Stimulated activated memory B cell treated with anti-CD40 and anti-IgM and Interleukin-4, amounts not matched to agents 10 μg/mL and 1 μg/mL and 100 μg/mL, for 72 hours (primary cell): ENCODE results near the gene DNAJB4.
A peak's percentile ranks its signal among the peaks of the same experiment; 100 is the strongest.

Source experiments
- ATAC-seq: fragments of 150-1000 bp; cut with Tn5 transposase; 2 replicates; pipeline ENCODE4 v1.10.0; 2021
- H3K27ac Mint-ChIP-seq: one replicate; pipeline ENCODE4 v1.8.0; 2022; ENCODE audit warnings: mild to moderate bottlenecking, mixed read lengths
- H3K27me3 Mint-ChIP-seq: one replicate; pipeline ENCODE4 v1.8.0; 2022; ENCODE audit warnings: mixed read lengths
- H3K36me3 Mint-ChIP-seq: one replicate; pipeline ENCODE4 v1.8.0; 2022; ENCODE audit warnings: mixed read lengths
- H3K4me1 Mint-ChIP-seq: one replicate; pipeline ENCODE4 v1.8.0; 2022; ENCODE audit warnings: mixed read lengths
- H3K4me3 Mint-ChIP-seq: one replicate; pipeline ENCODE4 v1.8.0; 2022; ENCODE audit warnings: mild to moderate bottlenecking, moderate library complexity, mixed read lengths
- H3K9me3 Mint-ChIP-seq: one replicate; pipeline ENCODE4 v1.8.0; 2022; ENCODE audit warnings: mixed read lengths

The DNAJB4 gene

GRCh38 chr1:78004719-78005447, at the start of gene DNAJB4:
DNAJB4 (plus strand) TSS chr1:78004939; CDS start chr1:78005111, 172 bp downstream.
- H3K4me1 Mint-ChIP-seq: peaks cover 47% of the 10 kb centered on the region
- H3K9me3 Mint-ChIP-seq: no peaks in the 10 kb centered on the region
- H3K27ac Mint-ChIP-seq: peak within 1 kb of the TSS; percentile 92
- no peaks in the 10 kb centered on the region for H3K36me3 Mint-ChIP-seq
- peak; percentile 100 for ATAC-seq
- peak within 1 kb of the TSS; percentile 86 for H3K4me3 Mint-ChIP-seq
- H3K27me3 Mint-ChIP-seq: no peaks in the 10 kb centered on the region

DNA sequence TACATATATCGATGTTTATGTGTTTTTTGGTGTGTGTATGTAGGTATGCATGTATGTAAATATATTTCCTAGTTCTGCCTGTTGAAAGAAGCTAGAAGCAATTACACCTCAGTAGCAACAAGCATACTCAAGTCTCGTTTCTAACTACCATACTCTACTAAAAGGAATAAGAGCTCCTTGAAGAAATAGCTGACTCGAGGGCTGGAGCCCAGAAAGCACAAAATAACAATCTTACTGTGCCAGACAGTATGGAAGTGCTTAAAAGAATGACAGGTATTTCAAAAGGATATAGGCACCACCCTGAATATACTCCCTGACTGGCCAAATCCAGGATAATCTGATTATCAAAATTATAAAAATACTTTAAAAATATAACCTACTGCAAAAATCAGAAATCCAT, 49.0 kb upstream of the DNAJB4 start:
- no peak overlapping the region for H3K4me3 Mint-ChIP-seq
- peaks cover 25% of the 10 kb centered on the region for H3K4me1 Mint-ChIP-seq
- no peaks in the 10 kb centered on the region for H3K9me3 Mint-ChIP-seq
- H3K27me3 Mint-ChIP-seq: no peaks in the 10 kb centered on the region
- H3K27ac Mint-ChIP-seq: no peak overlapping the region
- ATAC-seq: no peak
- H3K36me3 Mint-ChIP-seq: peaks cover 63% of the 10 kb centered on the region

DNA sequence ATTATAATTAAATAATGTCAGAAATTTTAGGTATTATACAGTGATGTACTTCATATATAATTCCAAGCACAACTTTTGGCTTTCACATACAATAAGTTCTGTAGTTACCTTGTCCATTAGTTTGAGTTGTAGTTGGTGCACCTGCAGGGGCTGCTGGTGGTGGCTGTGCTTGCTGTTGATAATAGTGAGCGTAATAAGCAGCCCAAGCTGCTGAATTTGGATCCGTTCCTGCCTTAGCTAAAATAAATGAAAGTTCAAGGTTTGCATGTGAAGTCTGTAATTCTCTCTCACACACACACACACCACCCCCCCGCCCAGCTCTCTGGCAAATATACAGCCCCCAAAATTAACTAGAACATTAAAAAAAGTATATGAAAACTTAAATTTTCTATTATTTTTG, 48.3 kb upstream of the DNAJB4 start:
- no peak overlapping the region for H3K27ac Mint-ChIP-seq
- H3K27me3 Mint-ChIP-seq: no peaks in the 10 kb centered on the region
- peaks cover 67% of the 10 kb centered on the region for H3K36me3 Mint-ChIP-seq
- H3K4me3 Mint-ChIP-seq: no peak overlapping the region
- H3K9me3 Mint-ChIP-seq: no peaks in the 10 kb centered on the region
- no peak for ATAC-seq
- peaks cover 21% of the 10 kb centered on the region for H3K4me1 Mint-ChIP-seq

GRCh38 chr1:77958391-77958790, 46.3 kb upstream of the DNAJB4 start:
- peak overlapping the region; percentile 13 for H3K27ac Mint-ChIP-seq

GRCh38 chr1:77958850-77959249, 45.9 kb upstream of the DNAJB4 start:
- no peaks in the 10 kb centered on the region for H3K9me3 Mint-ChIP-seq
- H3K4me3 Mint-ChIP-seq: no peak overlapping the region
- H3K27ac Mint-ChIP-seq: peak overlapping the region; percentile 13
- H3K27me3 Mint-ChIP-seq: no peaks in the 10 kb centered on the region
- peaks cover 16% of the 10 kb centered on the region for H3K4me1 Mint-ChIP-seq
- H3K36me3 Mint-ChIP-seq: peaks cover 68% of the 10 kb centered on the region
- ATAC-seq: no peak

More at GRCh38 chr1:77958391-77958790, 46.3 kb upstream of the DNAJB4 start:
- H3K4me3 Mint-ChIP-seq: no peak overlapping the region
- no peaks in the 10 kb centered on the region for H3K9me3 Mint-ChIP-seq
- peaks cover 16% of the 10 kb centered on the region for H3K4me1 Mint-ChIP-seq
- peaks cover 67% of the 10 kb centered on the region for H3K36me3 Mint-ChIP-seq
- ATAC-seq: no peak
- H3K27me3 Mint-ChIP-seq: no peaks in the 10 kb centered on the region

- Mint-ChIP-seq H3K36me3 (peaks cover 85% of the 10 kb centered on the region), H3K4me3 (no peak overlapping the region), H3K4me1 (peaks cover 16% of the 10 kb centered on the region), H3K27me3 (no peaks in the 10 kb centered on the region), H3K27ac (no peak overlapping the region), H3K9me3 (no peaks in the 10 kb centered on the region)
- no peak for ATAC-seq
These were observed 43.3 kb upstream of the DNAJB4 start for GRCh38 chr1:77961392-77961791.

DNA sequence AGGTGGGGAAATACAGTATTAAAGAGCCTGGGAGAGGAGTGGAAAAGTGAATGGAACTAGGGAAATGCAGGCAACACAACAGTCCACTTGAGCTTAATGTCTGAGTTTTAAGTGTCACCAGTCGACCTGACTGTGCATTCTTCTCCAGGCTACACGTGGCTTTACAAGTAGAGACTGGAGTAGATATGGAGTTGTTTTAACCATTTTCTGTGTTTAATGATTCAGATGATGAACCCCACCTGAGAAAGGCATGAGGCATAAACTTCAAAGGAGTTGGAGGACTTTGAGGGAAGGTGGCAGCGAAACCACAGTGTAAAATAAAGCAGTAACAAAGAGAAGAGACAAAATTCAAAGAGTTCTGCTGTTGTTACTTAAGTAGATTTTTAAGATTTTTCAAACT, 38.4 kb upstream of the DNAJB4 start:
- Mint-ChIP-seq H3K4me3 (no peak overlapping the region), H3K4me1 (peaks cover 22% of the 10 kb centered on the region), H3K36me3 (peaks cover 68% of the 10 kb centered on the region), H3K27me3 (no peaks in the 10 kb centered on the region), H3K27ac (no peak overlapping the region), H3K9me3 (no peaks in the 10 kb centered on the region)
- no peak for ATAC-seq

DNA sequence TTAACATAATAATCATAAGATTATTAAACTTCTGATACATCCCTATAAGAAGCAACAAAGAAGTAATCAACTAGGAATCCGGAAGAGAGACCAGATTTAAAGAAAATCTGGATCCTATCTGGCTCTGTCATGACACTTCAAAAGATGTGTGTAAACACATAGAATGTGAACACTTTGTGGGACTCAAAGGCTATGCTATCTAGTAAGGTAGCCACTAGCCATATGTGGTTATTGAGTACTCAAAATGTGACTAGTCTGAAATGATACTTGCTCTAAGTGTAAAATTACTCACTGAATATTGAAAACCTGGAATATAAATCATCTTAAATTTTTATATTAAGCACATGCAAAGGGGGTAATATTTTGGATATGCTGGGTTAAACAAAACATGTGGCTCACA, 34.5 kb upstream of the DNAJB4 start:
- Mint-ChIP-seq H3K4me1 (peaks cover 37% of the 10 kb centered on the region), H3K4me3 (no peak overlapping the region), H3K27ac (no peak overlapping the region), H3K27me3 (no peaks in the 10 kb centered on the region), H3K36me3 (peaks cover 50% of the 10 kb centered on the region), H3K9me3 (no peaks in the 10 kb centered on the region)
- ATAC-seq: no peak

- peaks cover 49% of the 10 kb centered on the region for H3K36me3 Mint-ChIP-seq
- ATAC-seq: no peak
- H3K4me1 Mint-ChIP-seq: peaks cover 56% of the 10 kb centered on the region
These were observed 32.7 kb upstream of the DNAJB4 start for GRCh38 chr1:77972080-77972479.

DNA sequence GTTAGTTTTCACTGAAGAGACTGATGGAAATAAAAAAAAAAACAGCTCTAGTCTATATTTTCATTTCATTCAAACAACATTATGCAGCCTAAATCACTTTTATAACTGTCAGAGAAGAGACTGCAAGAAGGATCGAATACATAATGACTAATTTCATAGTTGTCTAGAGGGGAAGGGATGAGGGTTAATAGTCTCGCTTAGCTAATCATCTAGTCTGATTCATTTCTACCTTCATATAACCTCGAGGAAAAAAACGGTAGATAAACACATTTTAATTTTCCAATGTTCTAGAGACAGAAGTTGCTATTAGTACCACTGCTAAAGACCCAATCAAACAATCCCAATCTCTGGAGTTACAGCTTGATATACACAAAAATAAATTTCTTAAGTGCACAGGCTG, 29.4 kb upstream of the DNAJB4 start:
- H3K9me3 Mint-ChIP-seq: no peaks in the 10 kb centered on the region
- no peak overlapping the region for H3K27ac Mint-ChIP-seq
- H3K4me1 Mint-ChIP-seq: peaks cover 57% of the 10 kb centered on the region
- H3K4me3 Mint-ChIP-seq: no peak overlapping the region
- peaks cover 32% of the 10 kb centered on the region for H3K36me3 Mint-ChIP-seq
- ATAC-seq: no peak
- no peaks in the 10 kb centered on the region for H3K27me3 Mint-ChIP-seq

More at GRCh38 chr1:77972080-77972479, 32.7 kb upstream of the DNAJB4 start:
- H3K27ac Mint-ChIP-seq: no peak overlapping the region
- H3K27me3 Mint-ChIP-seq: no peaks in the 10 kb centered on the region
- no peak overlapping the region for H3K4me3 Mint-ChIP-seq
- H3K9me3 Mint-ChIP-seq: no peaks in the 10 kb centered on the region

- Mint-ChIP-seq H3K36me3 (peaks cover 32% of the 10 kb centered on the region), H3K4me1 (peaks cover 61% of the 10 kb centered on the region), H3K27me3 (no peaks in the 10 kb centered on the region), H3K4me3 (no peak overlapping the region), H3K27ac (no peak overlapping the region), H3K9me3 (no peaks in the 10 kb centered on the region)
- no peak for ATAC-seq
These were observed 28.8 kb upstream of the DNAJB4 start for GRCh38 chr1:77975907-77976306.

DNA sequence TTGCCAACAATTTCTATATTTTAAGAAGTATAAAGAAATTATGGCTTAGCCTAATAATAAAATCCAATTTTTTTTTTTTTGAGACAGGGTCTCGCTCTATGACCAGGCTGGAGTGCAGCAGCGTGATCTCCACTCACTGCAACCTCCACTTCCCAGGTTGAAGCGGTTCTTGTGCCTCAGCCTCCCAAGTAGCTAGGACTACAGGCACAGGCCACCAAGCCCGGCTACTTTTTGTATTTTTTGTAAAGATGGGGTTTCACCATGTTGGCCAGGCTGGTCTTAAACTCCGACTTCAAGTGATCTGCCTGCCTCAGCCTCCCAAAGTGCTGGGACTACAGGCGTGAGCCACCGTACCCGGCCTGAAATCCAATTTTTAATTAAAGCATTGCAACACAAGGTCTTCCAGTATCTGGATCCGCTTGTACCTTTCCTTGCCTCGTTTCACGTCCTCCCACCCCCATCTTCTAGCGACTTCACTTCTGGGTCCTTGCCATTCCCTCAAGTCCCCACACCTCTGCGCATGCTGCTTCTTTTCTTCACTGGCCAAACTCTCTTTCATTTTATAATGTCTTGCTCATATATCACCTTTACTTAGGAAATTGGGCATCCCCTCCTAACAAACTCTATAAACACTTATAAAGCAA, 28.2 kb upstream of the DNAJB4 start:
- peaks cover 27% of the 10 kb centered on the region for H3K36me3 Mint-ChIP-seq
- no peak overlapping the region for H3K4me3 Mint-ChIP-seq
- no peaks in the 10 kb centered on the region for H3K27me3 Mint-ChIP-seq
- H3K4me1 Mint-ChIP-seq: peaks cover 62% of the 10 kb centered on the region
- ATAC-seq: no peak
- H3K9me3 Mint-ChIP-seq: no peaks in the 10 kb centered on the region
- H3K27ac Mint-ChIP-seq: no peak overlapping the region

GRCh38 chr1:77977989-77978292, 26.8 kb upstream of the DNAJB4 start:
- H3K4me1 Mint-ChIP-seq: peaks cover 54% of the 10 kb centered on the region
- no peaks in the 10 kb centered on the region for H3K27me3 Mint-ChIP-seq
- no peak overlapping the region for H3K4me3 Mint-ChIP-seq
- peaks cover 20% of the 10 kb centered on the region for H3K36me3 Mint-ChIP-seq
- H3K9me3 Mint-ChIP-seq: no peaks in the 10 kb centered on the region
- no peak for ATAC-seq
- H3K27ac Mint-ChIP-seq: no peak overlapping the region

DNA sequence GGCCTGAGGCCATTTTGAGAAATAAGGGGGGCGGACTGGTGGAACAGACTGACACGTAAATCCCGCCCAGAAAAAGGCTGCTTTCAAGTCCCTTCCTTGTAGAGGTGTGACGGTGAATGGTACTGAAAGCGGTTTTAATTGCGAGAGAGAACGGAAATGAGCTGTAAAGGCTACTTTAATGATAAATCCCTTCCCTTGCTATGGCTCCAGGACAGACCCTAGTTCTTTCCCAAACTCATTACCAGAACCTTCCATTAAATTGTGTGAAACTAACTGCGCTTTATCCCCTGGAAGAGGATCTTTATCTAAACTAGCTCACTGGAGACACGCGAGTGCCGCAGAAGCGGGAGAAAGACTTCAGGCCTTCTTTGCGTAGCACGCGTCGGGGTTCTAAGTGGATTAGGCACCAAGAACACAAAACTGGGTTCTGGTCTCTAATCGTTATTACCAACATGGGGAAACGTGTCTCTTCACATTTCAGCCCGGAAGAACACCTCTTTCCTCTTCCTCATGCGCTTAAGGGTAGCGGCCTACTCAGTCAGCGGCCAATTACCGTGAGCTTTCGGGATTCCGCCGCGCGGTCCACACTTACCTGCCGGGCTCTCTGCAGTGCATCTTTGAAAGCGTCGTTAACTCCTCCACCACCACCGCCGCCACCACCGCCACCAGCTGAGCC, 26.3 kb upstream of the DNAJB4 start:
- peaks cover 18% of the 10 kb centered on the region for H3K36me3 Mint-ChIP-seq
- H3K4me1 Mint-ChIP-seq: peaks cover 51% of the 10 kb centered on the region
- peak; percentile 84 for ATAC-seq

DNA sequence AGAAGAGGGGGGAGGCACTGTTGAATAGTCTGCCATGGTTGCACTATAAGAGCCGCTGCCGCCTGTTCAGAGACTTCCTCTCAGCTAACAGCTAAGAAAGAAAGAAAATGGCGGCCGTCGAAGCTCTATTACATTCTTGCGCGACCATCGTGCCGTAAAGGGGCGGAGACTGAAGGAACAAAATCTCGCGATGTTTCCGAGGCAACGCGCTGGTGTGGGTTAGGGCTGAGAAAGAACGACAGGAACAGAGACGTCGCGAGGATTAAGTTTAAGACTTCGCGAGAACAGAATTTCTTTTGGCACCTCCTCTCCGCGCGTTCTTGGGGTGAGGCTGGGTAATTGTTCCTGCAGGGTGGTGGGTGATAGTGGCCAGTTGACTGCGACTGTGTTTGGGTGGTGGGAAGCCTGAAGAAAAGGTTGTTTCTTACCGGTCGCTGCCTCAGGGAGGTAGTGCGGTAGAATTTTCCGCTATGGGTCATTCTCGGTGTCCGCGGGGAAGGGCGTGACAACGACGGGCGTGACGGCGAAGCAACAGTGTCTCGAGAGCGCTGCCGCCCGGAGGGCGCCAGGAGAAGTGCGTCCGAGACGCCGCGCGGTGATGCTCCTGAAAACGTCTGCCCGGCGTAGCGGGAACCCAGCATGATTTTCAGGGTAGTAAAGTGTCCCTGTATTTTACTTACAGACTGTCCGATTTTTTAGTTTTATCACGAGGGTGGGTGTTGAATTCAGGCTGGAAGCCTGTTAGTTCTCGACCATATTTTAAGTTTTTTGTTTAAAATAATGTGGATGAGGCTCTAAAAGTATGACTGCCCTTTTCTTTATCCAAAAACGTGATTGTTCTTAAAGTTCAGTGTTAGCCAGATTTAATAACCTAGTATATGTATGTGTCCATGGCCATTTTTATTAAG, 25.5 kb upstream of the DNAJB4 start, which contains the start of gene FUBP1:
TSS of gene FUBP1 (minus strand) at position 104 of the 908 bp plus-strand sequence. CDS start at position 36, 68 bp downstream.
- peaks cover 14% of the 10 kb centered on the region for H3K36me3 Mint-ChIP-seq
- H3K9me3 Mint-ChIP-seq: no peaks in the 10 kb centered on the region
- ATAC-seq: peak; percentile 92
- H3K4me1 Mint-ChIP-seq: peaks cover 49% of the 10 kb centered on the region
- H3K27me3 Mint-ChIP-seq: no peaks in the 10 kb centered on the region
- H3K4me3 Mint-ChIP-seq: no peak within 1 kb of the TSS
- H3K27ac Mint-ChIP-seq: no peak within 1 kb of the TSS

More for the DNA sequence above, 26.3 kb upstream of the DNAJB4 start:
- Mint-ChIP-seq H3K4me3 (no peak overlapping the region), H3K27me3 (no peaks in the 10 kb centered on the region), H3K27ac (no peak overlapping the region), H3K9me3 (no peaks in the 10 kb centered on the region)
